GM12872 (cell line): ENCODE results near the gene OR5AU1.

Experiments used
- TF ChIP-seq, protein P1 (sequence below): IDR thresholded peaks from 3 replicates; pipeline ENCODE4 v1.5.1; 2011; ENCODE audit warnings: low read depth, mild to moderate bottlenecking, low read length, moderate library complexity; ENCODE audit not compliant: insufficient read depth

Gene OR5AU1

DNA sequence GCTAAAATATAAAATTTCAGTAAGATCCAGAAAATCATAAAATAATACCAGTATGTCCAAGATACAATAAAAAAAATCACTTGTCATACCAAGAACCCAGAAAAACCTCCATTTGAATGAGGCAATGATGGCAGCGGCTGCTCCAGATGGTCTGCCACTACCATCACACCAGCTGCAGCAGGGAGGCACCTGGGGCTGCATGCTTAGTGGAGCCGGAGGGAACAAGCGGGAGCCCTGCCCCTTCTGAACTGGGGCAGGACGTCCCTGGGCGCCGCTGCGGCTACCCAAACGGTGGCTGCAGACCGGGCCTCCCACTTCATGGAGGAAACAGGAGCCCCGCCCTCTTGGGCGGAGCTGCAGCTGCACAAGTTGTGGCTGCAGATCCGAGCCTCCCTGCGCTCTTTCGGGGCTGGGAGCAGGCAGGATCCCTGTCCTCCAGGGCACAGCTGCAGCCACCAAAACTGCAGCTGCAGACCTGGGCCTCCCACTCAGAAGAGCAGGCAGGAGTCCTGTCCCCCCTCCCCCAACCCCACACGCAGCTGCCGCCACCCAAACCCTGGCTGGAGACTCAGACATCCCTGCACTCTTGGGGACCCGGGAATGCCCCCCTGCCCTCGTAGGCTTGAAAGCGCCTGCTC is 36.1 kb upstream of the OR5AU1 start:
- TF ChIP-seq, protein P1, sequence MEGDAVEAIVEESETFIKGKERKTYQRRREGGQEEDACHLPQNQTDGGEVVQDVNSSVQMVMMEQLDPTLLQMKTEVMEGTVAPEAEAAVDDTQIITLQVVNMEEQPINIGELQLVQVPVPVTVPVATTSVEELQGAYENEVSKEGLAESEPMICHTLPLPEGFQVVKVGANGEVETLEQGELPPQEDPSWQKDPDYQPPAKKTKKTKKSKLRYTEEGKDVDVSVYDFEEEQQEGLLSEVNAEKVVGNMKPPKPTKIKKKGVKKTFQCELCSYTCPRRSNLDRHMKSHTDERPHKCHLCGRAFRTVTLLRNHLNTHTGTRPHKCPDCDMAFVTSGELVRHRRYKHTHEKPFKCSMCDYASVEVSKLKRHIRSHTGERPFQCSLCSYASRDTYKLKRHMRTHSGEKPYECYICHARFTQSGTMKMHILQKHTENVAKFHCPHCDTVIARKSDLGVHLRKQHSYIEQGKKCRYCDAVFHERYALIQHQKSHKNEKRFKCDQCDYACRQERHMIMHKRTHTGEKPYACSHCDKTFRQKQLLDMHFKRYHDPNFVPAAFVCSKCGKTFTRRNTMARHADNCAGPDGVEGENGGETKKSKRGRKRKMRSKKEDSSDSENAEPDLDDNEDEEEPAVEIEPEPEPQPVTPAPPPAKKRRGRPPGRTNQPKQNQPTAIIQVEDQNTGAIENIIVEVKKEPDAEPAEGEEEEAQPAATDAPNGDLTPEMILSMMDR, result no peak

DNA sequence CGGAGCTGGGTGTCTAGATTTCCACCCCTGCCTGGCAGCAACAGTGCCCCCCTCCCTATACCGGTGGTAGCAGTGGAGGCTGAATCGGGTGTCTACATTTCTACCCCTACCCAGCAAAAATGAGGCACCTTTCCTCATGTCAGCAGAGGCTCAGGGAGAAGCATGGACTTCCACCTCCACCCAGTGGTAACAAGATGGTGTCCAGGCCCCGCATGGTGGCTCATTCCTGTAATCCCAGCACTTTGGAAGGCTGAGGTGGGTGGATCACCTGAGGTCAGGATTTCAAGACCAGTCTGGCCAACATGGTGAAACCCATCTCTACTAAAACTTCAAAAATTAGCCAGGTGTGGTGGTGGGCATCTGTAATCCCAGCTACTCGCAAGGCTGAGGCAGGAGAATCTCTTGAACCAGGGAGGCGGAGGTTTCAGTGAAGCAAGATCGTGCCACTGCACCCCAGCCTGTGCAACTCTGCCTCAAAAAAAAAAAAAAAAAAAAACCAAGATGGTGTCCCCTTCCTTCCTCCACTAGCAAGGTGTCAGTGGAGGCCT is 35.5 kb upstream of the OR5AU1 start:
- TF ChIP-seq, protein P1, result no peak

DNA sequence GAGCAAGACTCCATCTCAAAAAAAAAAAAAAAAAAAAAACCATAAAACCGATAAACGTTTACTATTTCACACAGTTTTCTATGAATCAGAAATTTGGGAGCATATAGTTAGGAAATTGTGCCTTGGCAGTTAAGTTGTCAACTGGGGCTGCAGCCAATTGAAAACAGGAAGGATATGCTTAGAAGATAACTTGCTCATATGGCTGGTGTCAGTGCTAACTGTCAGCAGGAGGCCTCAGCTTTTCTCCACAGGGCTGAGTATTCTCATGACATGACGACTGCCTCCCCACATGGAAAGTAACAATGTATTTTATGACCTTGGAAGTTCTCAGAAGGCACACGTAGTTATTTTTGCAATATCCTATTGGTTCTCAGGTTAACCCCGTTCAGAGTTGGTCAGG is 29.6 kb upstream of the OR5AU1 start:
- TF ChIP-seq, protein P1, result no peak

DNA sequence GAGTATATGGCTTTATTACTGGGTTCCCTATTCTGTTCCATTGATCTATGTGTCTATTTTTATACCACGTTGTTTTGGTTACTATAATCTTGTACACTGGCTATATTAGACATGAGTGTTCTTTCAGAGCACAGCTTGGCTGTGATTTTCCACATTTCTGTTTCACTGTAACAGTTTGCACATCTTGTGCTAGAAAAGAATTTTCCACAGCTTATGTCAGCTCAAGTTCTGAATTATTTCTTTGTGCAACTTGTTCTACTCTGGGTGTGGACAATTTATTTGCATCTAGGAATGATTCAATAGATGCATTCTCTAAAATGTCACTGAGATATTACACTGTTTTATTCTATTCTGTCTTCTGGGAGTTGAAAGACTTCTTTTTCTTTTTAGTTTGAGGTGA is 28.4 kb upstream of the OR5AU1 start:
- TF ChIP-seq, protein P1, result no peak

DNA sequence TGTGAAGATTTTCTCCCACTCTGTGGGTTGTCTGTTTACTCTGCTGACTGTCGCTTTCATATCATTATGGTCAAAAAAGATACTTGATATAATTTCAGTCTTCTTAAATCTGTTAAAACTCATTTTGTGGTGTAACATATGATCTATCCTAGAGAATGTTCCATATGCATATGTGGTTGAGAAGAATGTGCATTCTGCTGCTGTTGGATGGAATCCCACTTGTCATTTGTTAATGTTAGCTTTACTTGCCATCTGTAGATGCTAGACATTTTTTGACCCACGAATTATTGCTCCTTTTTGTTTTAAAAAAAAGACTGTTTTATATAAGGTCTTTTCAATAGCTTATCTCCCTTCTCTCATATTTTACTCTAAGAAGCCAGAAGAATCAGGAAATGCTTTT is 26.3 kb upstream of the OR5AU1 start:
- TF ChIP-seq, protein P1, result no peak

DNA sequence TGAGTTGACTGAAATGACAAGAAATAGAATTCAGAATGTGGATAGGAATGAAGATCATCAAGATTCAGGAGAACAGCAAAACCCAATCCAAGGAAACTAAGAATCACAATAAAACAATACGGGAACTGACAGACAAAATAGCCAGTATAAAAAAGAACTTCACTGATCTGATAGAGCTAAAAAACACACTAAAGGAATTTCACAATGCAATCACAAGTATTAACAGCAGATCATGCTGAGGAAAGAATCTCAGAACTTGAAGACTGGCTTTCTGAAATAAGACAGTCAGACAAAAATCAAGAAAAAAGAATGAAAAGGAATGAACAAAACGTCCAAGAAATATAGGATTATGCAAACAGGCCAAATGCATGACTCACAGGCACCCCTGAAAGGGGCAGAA is 15.3 kb upstream of the OR5AU1 start:
- TF ChIP-seq, protein P1, result no peak

DNA sequence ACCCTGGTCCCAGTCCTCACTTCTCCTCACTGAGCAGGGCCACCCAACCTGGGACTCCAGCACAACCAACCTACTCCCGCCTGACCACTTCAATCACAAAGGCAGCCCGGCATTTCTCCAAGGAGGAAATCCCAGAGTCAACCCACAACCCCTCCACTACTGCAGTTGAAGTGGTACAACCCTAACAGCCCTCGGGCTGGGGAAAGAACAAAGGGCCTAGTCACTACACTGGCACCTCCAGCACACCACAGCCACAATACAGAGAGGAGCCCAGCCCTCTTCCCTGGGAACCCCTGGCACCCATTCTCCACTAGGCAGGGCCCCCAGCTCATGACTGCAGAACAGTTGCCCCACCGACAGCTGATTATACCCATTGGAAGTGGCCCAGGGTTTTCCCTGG is 13.7 kb upstream of the OR5AU1 start:
- TF ChIP-seq, protein P1, result no peak
